Loucy (cell line): ENCODE results near the gene XPNPEP2.

Experiments used
- H2AFZ ChIP-seq: fragments of 200-600 bp; sonication (generic); 2 replicates; pipeline ENCODE4 v1.6.0; 2016; ENCODE audit warnings: antibody characterized with exemption, mild to moderate bottlenecking, low read length, moderate library complexity
- H3F3A ChIP-seq: fragments of 200-600 bp; 2 replicates; pipeline ENCODE4 v1.6.0; 2016; ENCODE audit warnings: antibody characterized with exemption, low read depth, mild to moderate bottlenecking
- H3K27me3 ChIP-seq: fragments of 200-600 bp; sonication (generic); 2 replicates; pipeline ENCODE4 v1.6.1; 2014; ENCODE audit warnings: low read length, mild to moderate bottlenecking; ENCODE audit not compliant: insufficient read depth, poor library complexity, severe bottlenecking
- H3K36me3 ChIP-seq: fragments of 200-600 bp; sonication (generic); 2 replicates; pipeline ENCODE4 v1.6.1; 2016; ENCODE audit warnings: low read length; ENCODE audit not compliant: insufficient read depth
- H3K4me1 ChIP-seq: fragments of 200-600 bp; sonication (generic); 2 replicates; pipeline ENCODE4 v1.5.1; 2014; ENCODE audit warnings: low read length, mild to moderate bottlenecking; ENCODE audit not compliant: insufficient read depth, poor library complexity, severe bottlenecking
- H3K4me2 ChIP-seq: fragments of 200-600 bp; sonication (generic); 2 replicates; pipeline ENCODE4 v1.6.0; 2014; ENCODE audit warnings: antibody characterized with exemption, low read length, low read depth, mild to moderate bottlenecking; ENCODE audit not compliant: poor library complexity, severe bottlenecking
- H3K4me3 ChIP-seq: fragments of 200-600 bp; sonication (generic); 2 replicates; pipeline ENCODE4 v1.5.1; 2014; ENCODE audit warnings: low read length, mild to moderate bottlenecking, mixed read lengths; ENCODE audit not compliant: poor library complexity, severe bottlenecking
- H3K79me2 ChIP-seq: fragments of 200-600 bp; sonication (generic); 2 replicates; pipeline ENCODE4 v1.6.1; 2014; ENCODE audit warnings: low read length; ENCODE audit not compliant: insufficient read depth
- H3K9ac ChIP-seq: fragments of 200-600 bp; sonication (generic); 2 replicates; pipeline ENCODE4 v1.6.0; 2014; ENCODE audit warnings: mild to moderate bottlenecking, low read depth, low read length, moderate library complexity; ENCODE audit not compliant: poor library complexity, severe bottlenecking
- H3K9me2 ChIP-seq: fragments of 200-600 bp; sonication (generic); replicated peaks from 2 replicates; pipeline ENCODE4 v1.6.1; 2016; ENCODE audit warnings: low read depth, low read length, mixed read lengths
- H3K9me3 ChIP-seq: fragments of 200-600 bp; sonication (generic); 2 replicates; pipeline ENCODE4 v1.6.1; 2014; ENCODE audit warnings: mild to moderate bottlenecking, antibody characterized with exemption, low read length, low read depth; ENCODE audit not compliant: insufficient read depth
- H4K20me1 ChIP-seq: fragments of 200-600 bp; sonication (generic); 2 replicates; pipeline ENCODE4 v1.6.0; 2014; ENCODE audit warnings: antibody characterized with exemption, low read length, mild to moderate bottlenecking; ENCODE audit not compliant: insufficient read depth, poor library complexity, severe bottlenecking
- EZH2phosphoT487 ChIP-seq: fragments of 200-600 bp; IDR thresholded peaks from 2 replicates; pipeline ENCODE4 v1.6.1; 2018; ENCODE audit warnings: antibody characterized with exemption, mild to moderate bottlenecking, moderate library complexity, borderline replicate concordance
- TF ChIP-seq, protein P1 (sequence below): fragments of 200-600 bp; sonication (generic); conservative IDR thresholded peaks from 2 replicates; pipeline ENCODE4 v1.5.1; 2014; ENCODE audit warnings: mild to moderate bottlenecking, antibody characterized with exemption, low read length

XPNPEP2 gene

DNA sequence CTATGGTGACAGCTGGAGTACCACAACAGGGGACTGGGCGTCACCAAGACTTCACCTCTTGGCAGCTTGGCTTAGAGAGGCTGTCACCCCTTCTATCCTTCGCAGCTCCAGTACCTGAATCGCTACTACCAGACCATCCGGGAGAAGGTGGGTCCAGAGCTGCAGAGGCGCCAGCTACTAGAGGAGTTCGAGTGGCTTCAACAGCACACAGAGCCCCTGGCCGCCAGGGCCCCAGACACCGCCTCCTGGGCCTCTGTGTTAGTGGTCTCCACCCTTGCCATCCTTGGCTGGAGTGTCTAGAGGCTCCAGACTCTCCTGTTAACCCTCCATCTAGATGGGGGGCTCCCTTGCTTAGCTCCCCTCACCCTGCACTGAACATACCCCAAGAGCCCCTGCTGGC is 29.4 kb downstream of the XPNPEP2 start:
- peak overlapping the region; percentile 91 for H3K9ac ChIP-seq
- no peaks in the 10 kb centered on the region for H4K20me1 ChIP-seq
- no peaks in the 10 kb centered on the region for H3K9me2 ChIP-seq
- H3K4me1 ChIP-seq = peaks cover 64% of the 10 kb centered on the region
- H3K27me3 ChIP-seq = no peaks in the 10 kb centered on the region
- H2AFZ ChIP-seq = no peak overlapping the region
- H3K79me2 ChIP-seq = peaks cover 19% of the 10 kb centered on the region; the same call in 1 of the 2 replicates
- peaks cover 6% of the 10 kb centered on the region; the same call in 1 of the 2 replicates for H3F3A ChIP-seq
- H3K36me3 ChIP-seq = no peaks in the 10 kb centered on the region
- H3K9me3 ChIP-seq = no peaks in the 10 kb centered on the region
- H3K4me3 ChIP-seq = peak overlapping the region; percentile 61
- TF ChIP-seq EZH2phosphoT487 = no peak
- TF ChIP-seq, protein P1, sequence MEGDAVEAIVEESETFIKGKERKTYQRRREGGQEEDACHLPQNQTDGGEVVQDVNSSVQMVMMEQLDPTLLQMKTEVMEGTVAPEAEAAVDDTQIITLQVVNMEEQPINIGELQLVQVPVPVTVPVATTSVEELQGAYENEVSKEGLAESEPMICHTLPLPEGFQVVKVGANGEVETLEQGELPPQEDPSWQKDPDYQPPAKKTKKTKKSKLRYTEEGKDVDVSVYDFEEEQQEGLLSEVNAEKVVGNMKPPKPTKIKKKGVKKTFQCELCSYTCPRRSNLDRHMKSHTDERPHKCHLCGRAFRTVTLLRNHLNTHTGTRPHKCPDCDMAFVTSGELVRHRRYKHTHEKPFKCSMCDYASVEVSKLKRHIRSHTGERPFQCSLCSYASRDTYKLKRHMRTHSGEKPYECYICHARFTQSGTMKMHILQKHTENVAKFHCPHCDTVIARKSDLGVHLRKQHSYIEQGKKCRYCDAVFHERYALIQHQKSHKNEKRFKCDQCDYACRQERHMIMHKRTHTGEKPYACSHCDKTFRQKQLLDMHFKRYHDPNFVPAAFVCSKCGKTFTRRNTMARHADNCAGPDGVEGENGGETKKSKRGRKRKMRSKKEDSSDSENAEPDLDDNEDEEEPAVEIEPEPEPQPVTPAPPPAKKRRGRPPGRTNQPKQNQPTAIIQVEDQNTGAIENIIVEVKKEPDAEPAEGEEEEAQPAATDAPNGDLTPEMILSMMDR = no peak
- peak overlapping the region; percentile 80 for H3K4me2 ChIP-seq

DNA sequence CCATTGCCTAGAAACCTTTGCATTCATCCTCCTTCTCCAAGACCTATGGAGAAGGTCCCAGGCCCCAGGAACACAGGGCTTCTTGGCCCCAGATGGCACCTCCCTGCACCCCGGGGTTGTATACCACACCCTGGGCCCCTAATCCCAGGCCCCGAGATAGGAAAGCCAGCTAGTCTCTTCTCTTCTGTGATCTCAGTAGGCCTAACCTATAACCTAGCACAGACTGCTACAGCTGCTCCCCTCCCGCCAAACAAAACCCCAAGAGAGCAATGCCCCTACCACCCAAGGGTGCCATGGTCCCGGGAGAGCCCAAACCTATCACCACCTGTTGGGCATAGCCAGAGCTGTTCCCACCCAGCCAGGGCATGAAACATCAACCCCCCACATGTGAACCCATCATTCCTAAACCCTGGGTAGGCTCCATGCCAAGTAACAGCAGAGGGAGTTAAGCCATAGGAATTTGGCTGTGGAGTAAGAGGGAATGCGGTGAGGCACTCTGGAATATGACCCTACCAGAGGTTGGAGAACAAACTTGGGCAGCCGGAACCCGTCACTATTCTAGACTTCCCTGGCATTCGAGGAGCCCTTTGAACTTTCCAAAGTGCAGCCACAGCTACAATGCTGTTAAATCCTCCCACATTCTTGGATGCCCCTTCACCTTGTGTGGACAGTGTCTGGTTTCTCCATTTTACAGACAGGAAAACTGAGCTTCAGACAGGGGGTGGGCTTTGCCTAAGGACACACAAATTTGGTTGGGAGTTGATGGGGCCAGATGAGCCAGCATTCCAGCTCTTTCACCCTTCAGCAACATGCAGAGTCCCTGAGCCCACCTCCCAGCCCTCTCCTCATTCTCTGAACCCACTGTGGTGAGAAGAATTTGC is 30.0 kb downstream of the XPNPEP2 start:
- H3K4me3 ChIP-seq = peak overlapping the region; percentile 61
- no peaks in the 10 kb centered on the region for H4K20me1 ChIP-seq
- H2AFZ ChIP-seq = no peak overlapping the region
- TF ChIP-seq, protein P1 = no peak
- TF ChIP-seq EZH2phosphoT487 = no peak
- H3K4me2 ChIP-seq = peak overlapping the region; percentile 80
- H3K9me2 ChIP-seq = no peaks in the 10 kb centered on the region
- no peaks in the 10 kb centered on the region for H3K36me3 ChIP-seq
- no peaks in the 10 kb centered on the region for H3K9me3 ChIP-seq
- H3F3A ChIP-seq = peaks cover 6% of the 10 kb centered on the region; the same call in 1 of the 2 replicates
- H3K27me3 ChIP-seq = no peaks in the 10 kb centered on the region
- peaks cover 19% of the 10 kb centered on the region; the same call in 1 of the 2 replicates for H3K79me2 ChIP-seq
- H3K4me1 ChIP-seq = peaks cover 70% of the 10 kb centered on the region
- peak overlapping the region; percentile 91 for H3K9ac ChIP-seq

DNA sequence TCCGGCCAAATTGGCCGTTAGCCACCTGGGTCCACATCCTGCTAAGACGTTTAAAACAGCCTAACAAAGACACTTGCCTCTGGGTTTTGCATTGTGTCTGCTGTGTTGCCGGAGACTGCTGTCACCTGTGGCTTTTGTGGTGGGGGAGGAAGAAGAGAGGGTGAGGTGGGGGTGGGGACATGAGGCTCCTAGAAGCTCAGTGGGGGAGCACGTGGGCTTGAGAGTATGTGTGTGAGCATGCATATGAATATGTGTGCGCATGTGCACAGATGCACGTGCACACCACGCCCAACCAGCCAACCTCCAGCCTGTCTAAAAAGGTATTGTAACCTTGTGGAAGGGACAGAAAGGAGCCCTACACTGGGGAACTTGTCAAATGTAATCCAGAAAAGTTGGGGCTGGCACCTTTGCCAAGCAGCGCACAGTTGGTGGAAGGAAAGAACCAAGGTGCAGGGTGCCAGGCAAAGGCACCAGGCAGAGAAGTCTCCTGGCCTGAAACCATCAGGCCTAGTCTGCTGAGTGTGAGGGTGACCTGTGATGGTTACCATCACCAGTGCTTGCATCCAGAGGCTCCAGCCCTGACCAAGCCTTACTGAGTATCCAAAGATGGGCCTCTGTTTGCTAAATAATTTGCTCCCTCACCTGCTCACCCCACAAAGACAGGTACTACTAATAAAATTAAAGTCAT is 30.8 kb downstream of the XPNPEP2 start:
- Histone ChIP-seq H3K9me2 (no peaks in the 10 kb centered on the region), H3K9ac (peak overlapping the region; percentile 91), H3F3A (peaks cover 6% of the 10 kb centered on the region; the same call in 1 of the 2 replicates), H3K27me3 (no peaks in the 10 kb centered on the region), H2AFZ (no peak overlapping the region), H3K9me3 (no peaks in the 10 kb centered on the region), H4K20me1 (no peaks in the 10 kb centered on the region), H3K4me1 (peaks cover 76% of the 10 kb centered on the region), H3K79me2 (peaks cover 19% of the 10 kb centered on the region; the same call in 1 of the 2 replicates), H3K4me2 (peak overlapping the region; percentile 80), H3K36me3 (no peaks in the 10 kb centered on the region), H3K4me3 (peak overlapping the region; percentile 61)
- no peak for TF ChIP-seq EZH2phosphoT487
- TF ChIP-seq, protein P1 = no peak
